OCI-LY7 (cell line): ENCODE results near the gene ALDH7A1. TPM values are rescaled to one million over a fixed set of nuclear protein-coding genes. Genes with fewer than 3 reads are reported as not detected.
"Not testable (repeated sequence)": the region's sequence is repeated elsewhere in the genome, so short reads cannot be mapped to it uniquely, and the experiment has no call there.

Experiments used
- BruUV-seq: library from RNA; stranded (reverse); fragments of 400-500 nt; replicated peaks from 2 replicates; lab custom pipeline; 2021; lab: Mats Ljungman, UMichigan
- CTCF ChIA-PET: fragments of 300-600 bp; sonication (Branson Sonifier 250); formaldehyde crosslinking; loops from one replicate; lab custom pipeline; 2022; ENCODE audit warnings: antibody characterized with exemption; ENCODE audit not compliant: unreplicated experiment; lab: Charles Lee
- POLR2A ChIA-PET: fragments of 300-600 bp; sonication (Branson Sonifier 250); formaldehyde crosslinking; loops from one replicate; lab custom pipeline; 2022; ENCODE audit warnings: antibody characterized with exemption; lab: Charles Lee
- DNase-seq: peaks from one replicate; pipeline ENCODE4 v3.0.0-alpha.2; 2015; ENCODE audit warnings: low spot score
- H2AFZ ChIP-seq: fragments of 200-600 bp; sonication (generic), shearing (Covaris generic); 2 replicates; pipeline ENCODE4 v1.6.1; 2014; ENCODE audit warnings: mild to moderate bottlenecking, antibody characterized with exemption, low read length, moderate library complexity
- H3K27ac ChIP-seq: fragments of 200-600 bp; sonication (generic); 2 replicates; pipeline ENCODE4 v1.5.1; 2014; ENCODE audit warnings: mixed run types, low read depth, mild to moderate bottlenecking, moderate library complexity, low read length, inconsistent platforms; ENCODE audit not compliant: poor library complexity, severe bottlenecking
- H3K36me3 ChIP-seq: fragments of 200-600 bp; sonication (generic); 2 replicates; pipeline ENCODE4 v1.6.1; 2014; ENCODE audit warnings: mild to moderate bottlenecking, antibody characterized with exemption, low read length, moderate library complexity, mixed read lengths; ENCODE audit not compliant: insufficient read depth
- H3K4me1 ChIP-seq: fragments of 200-600 bp; sonication (generic); 2 replicates; pipeline ENCODE4 v1.5.1; 2014; ENCODE audit warnings: mild to moderate bottlenecking, low read length; ENCODE audit not compliant: insufficient read depth, poor library complexity, severe bottlenecking
- H3K4me2 ChIP-seq: fragments of 200-600 bp; sonication (generic); 2 replicates; pipeline ENCODE4 v1.6.1; 2014; ENCODE audit warnings: mild to moderate bottlenecking, low read length
- H3K4me3 ChIP-seq: fragments of 200-600 bp; sonication (generic); 2 replicates; pipeline ENCODE4 v1.5.1; 2014; ENCODE audit warnings: mild to moderate bottlenecking, low read depth, low read length; ENCODE audit not compliant: poor library complexity, severe bottlenecking
- H3K79me2 ChIP-seq: fragments of 200-600 bp; sonication (generic); 2 replicates; pipeline ENCODE4 v1.6.1; 2016; ENCODE audit warnings: low read depth, mild to moderate bottlenecking, low read length, moderate library complexity, mixed read lengths; ENCODE audit not compliant: insufficient read depth
- H3K9me2 ChIP-seq: fragments of 200-600 bp; sonication (generic); 2 replicates; pipeline ENCODE4 v1.6.1; 2016; ENCODE audit warnings: mild to moderate bottlenecking, low read length, mixed read lengths; ENCODE audit not compliant: insufficient read depth
- H3K9me3 ChIP-seq: fragments of 200-600 bp; sonication (generic); 2 replicates; pipeline ENCODE4 v1.6.1; 2014; ENCODE audit warnings: mild to moderate bottlenecking, mixed run types, low read length, mixed read lengths
- H4K20me1 ChIP-seq: fragments of 200-600 bp; sonication (generic); 2 replicates; pipeline ENCODE4 v1.6.1; 2014; ENCODE audit warnings: mild to moderate bottlenecking, antibody characterized with exemption, low read length, moderate library complexity, mixed read lengths; ENCODE audit not compliant: insufficient read depth
- CTCF ChIP-seq: fragments of 200-600 bp; sonication (generic); conservative IDR thresholded peaks from 2 replicates; pipeline ENCODE4 v1.5.1; 2014; ENCODE audit warnings: mild to moderate bottlenecking, antibody characterized with exemption, low read length, moderate library complexity, mixed read lengths
- EZH2phosphoT487 ChIP-seq: fragments of 200-600 bp; sonication (generic); IDR thresholded peaks from 2 replicates; pipeline ENCODE4 v1.6.1; 2018; ENCODE audit warnings: low read depth, borderline replicate concordance, mild to moderate bottlenecking, mixed run types, antibody characterized with exemption, low read length, moderate library complexity, mixed read lengths
- intact Hi-C: fragments of 100-400 bp; cut with micrococcal nuclease; formaldehyde crosslinking; loops from one replicate; pipeline ENCODE4 v1.10.0; 2022; ENCODE audit not compliant: unreplicated experiment
- total RNA-seq, 2 experiments: library from RNA; depleted of rRNA in 1 of 2; stranded (reverse); fragments of >200 nt in 1 of 2; shearing (Covaris generic) in 1 of 2; gene quantifications; 2 replicates each; pipeline ENCODE4 v1.2.3, GENCODE V29; 2014 to 2022

The ALDH7A1 gene
- total RNA-seq, 2 experiments from 2014 or later = not detected

- BruUV-seq = TSS peak; percentile 8
- Histone ChIP-seq H3K9me3 (no peaks in the 10 kb centered on the region), H4K20me1 (0 out of 2 replicates have a peak, but pooled peaks cover 9% of the 10 kb centered on the region), H3K9me2 (no peaks in the 10 kb centered on the region), H2AFZ (peak within 1 kb of the TSS; percentile 96; the same call in 1 of the 2 replicates), H3K4me1 (peaks cover 36% of the 10 kb centered on the region), H3K4me2 (peak within 1 kb of the TSS; percentile 78), H3K36me3 (peaks cover 41% of the 10 kb centered on the region), H3K79me2 (peaks cover 48% of the 10 kb centered on the region), H3K27ac (peak within 1 kb of the TSS; percentile 97), H3K4me3 (peak within 1 kb of the TSS; percentile 86)
- TF ChIP-seq EZH2phosphoT487 (no peak), CTCF (peak; percentile 82)
- intact Hi-C loops = loop anchor here (1.0 to 10.0 kb wide), 5 partner anchors 14 to 1894 kb away; partner anchors contain the start of gene ZNF608
- DNase-seq = peak; percentile 90
- CTCF ChIA-PET = no interaction called here
- POLR2A ChIA-PET = interaction anchor here (0.8 to 2.6 kb wide), 6 partner anchors 13 to 177 kb away, joined by 3 to 9 read pairs (median 4); no protein-coding TSS in a partner anchor
These were observed 5.9 kb upstream of the ALDH7A1 start, which contains the start of gene PHAX for GRCh38 chr5:126600631-126601511. Gene PHAX, plus strand, starts transcription at chr5:126600947. Its CDS starts 16 bp downstream, at chr5:126600963.

GRCh38 chr5:126599971-126600630 lies 5.1 kb upstream of the ALDH7A1 start:
- H3K9me3 ChIP-seq, H4K20me1 ChIP-seq, CTCF ChIA-PET, BruUV-seq, DNase-seq, H3K9me2 ChIP-seq, H3K27ac ChIP-seq: not testable (repeated sequence)
- POLR2A ChIA-PET = interaction anchor here (0.7 to 2.6 kb wide), 4 partner anchors 13 to 50 kb away, joined by 3 to 8 read pairs (median 3); no protein-coding TSS in a partner anchor
- intact Hi-C loops = loop anchor here (1.0 to 10.0 kb wide), 4 partner anchors 56 to 1893 kb away; partner anchors contain the start of gene ZNF608
- Histone ChIP-seq H3K4me3 (peak overlapping the region; percentile 86), H3K79me2 (peaks cover 40% of the 10 kb centered on the region), H2AFZ (peak overlapping the region; percentile 96; the same call in 1 of the 2 replicates), H3K4me1 (peaks cover 34% of the 10 kb centered on the region), H3K4me2 (peak overlapping the region; percentile 42), H3K36me3 (peaks cover 34% of the 10 kb centered on the region)

- Histone ChIP-seq H3K9me3 (no peaks in the 10 kb centered on the region), H3K4me2 (no peak overlapping the region)
- CTCF ChIA-PET = interaction anchor here (0.5 kb wide), 1 partner anchor 771 kb away, joined by 4 read pairs; no protein-coding TSS in a partner anchor
These were observed 4.5 kb upstream of the ALDH7A1 start for GRCh38 chr5:126599499-126599898.

More at GRCh38 chr5:126599499-126599898, 4.5 kb upstream of the ALDH7A1 start:
- peaks cover 33% of the 10 kb centered on the region for H3K4me1 ChIP-seq
- H3K79me2 ChIP-seq = peaks cover 34% of the 10 kb centered on the region
- no peak for DNase-seq
- intact Hi-C loops = no loop called here
- no TSS peak for BruUV-seq
- H2AFZ ChIP-seq = peak overlapping the region; percentile 96; the same call in 1 of the 2 replicates
- H3K27ac ChIP-seq = no peak overlapping the region
- no peak for TF ChIP-seq CTCF
- no peak for TF ChIP-seq EZH2phosphoT487
- no peaks in the 10 kb centered on the region for H4K20me1 ChIP-seq
- no peaks in the 10 kb centered on the region for H3K9me2 ChIP-seq
- H3K4me3 ChIP-seq = no peak overlapping the region
- peaks cover 28% of the 10 kb centered on the region for H3K36me3 ChIP-seq
- POLR2A ChIA-PET = interaction anchor here (0.7 to 2.6 kb wide), 2 partner anchors 12 to 16 kb away, joined by 3 to 8 read pairs; no protein-coding TSS in a partner anchor
